ENCODE data around the gene TENM4.

TENM4 gene

DNA sequence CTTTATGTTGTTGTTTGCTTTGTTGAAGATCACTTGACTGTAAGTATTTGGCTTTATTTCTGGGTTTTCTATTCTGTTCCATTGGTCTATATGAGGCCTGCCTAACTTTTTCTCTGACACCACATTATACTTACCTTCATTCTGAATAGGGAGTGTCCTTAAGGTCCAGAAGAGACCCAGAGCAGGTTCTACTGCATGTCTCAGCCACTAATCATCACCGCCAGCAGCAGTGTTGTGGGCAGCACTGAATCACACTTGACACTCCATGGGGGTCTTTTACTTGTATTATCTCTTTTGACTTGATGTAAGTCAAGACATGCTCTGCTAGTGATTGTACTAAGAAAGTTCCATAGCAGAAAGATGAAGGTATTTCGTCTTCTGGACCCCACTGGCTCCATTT, 274.9 kb downstream of the TENM4 start:
- DNase-seq = no peak

DNA sequence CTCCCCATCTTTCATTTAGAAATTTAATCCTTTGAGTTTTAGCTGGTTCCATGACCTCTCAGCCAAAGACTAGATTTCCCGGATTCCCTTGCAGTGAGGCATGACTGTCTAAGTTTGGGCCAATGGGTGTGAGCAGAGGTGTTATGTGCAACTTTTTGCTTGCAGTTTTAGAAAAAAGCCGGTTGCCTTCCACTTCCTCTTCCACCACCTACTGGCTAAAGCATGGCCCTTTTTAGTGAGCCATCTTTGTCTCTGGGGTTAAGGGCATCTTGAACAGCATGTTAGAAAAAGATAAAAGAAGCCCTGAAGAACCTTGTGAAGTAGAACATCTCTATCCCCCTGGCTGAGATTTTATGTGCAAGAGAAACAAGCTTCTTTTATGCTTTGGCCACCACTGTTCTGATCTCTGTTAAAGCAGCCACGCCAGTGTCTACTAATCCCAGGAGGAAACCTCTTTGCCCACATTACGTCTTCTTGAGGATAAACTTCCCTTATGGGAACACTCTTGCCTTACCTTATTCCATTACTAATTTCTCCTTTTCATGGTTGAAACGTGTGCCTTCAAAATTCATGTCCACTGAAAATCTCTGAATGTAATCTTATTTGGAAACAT, 279.9 kb downstream of the TENM4 start:
- no peak for DNase-seq

DNA sequence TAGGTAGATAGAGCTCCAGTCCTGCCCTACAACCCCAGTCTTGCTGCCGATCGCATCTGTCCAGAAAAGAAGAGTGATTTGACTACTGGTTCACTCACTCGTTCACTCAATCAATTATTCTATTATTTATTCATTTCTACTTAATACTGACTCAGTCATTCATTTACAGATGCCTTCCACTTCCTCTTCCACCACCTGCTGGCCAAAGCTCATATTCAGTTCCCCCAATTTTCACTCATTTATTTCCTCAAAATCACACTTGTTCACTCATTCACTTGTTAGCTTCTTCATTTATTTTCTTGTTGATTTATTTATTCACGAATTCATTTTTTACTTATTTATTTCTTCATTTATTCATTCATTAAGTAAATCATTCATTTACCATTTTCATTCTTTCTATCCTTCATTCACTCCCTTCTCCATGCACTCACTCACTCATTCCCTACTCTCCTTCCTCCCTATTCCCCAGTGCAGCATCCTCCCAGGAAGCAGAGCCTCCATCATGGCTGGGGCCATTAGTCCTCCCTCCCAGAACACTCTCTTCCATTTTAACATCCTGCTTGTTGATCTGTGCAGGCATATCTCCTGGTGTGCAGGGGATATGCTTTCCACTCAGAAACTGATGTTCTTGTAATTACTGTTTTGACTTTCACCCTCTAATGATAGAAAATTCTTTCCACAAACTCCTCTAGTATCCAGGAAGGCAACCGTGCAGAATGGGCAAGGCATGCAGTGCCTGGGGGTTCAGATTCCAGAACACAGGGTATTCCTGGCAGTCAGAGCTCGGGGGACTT, 281.0 kb downstream of the TENM4 start:
- DNase-seq = no peak

DNA sequence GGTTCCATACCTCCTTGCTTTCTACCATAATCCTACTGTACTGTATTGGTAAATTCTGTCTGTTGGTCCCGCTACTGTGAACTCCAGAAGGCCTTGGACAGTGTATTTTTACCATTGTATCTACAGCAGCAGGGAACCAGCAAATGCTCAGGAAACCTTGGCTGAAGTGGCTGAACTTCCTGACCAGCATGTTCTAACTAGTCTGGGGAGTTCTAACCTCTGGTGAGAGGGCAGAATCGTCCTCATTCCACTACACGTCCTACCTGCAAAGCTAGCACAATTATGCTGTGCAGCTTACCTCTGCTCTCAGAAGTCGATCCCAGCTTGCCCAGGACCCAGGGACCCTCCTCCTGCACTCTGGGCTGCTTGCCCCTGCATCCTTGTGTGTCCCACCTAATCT, 283.1 kb downstream of the TENM4 start:
- no peak for DNase-seq

DNA sequence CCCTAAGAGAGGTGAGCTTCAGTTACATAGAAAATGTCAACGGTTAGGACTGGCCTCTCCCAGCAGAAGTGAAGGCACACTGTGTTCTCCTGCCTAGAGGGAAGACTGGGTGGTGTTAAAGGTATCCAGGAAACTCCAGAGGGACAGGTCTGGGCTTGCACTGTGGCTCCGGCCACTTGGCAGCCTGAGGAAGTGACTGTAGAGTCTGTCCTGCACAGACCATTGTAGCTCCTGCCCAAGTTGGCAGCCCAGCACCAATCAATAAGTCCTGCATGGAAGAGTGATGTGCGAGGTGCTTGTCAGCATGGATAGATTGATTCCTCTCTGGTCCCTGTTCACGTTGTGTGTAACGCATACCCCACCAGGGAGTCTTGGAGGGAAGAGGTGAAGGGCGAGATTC, 284.8 kb downstream of the TENM4 start:
- no peak for DNase-seq

DNA sequence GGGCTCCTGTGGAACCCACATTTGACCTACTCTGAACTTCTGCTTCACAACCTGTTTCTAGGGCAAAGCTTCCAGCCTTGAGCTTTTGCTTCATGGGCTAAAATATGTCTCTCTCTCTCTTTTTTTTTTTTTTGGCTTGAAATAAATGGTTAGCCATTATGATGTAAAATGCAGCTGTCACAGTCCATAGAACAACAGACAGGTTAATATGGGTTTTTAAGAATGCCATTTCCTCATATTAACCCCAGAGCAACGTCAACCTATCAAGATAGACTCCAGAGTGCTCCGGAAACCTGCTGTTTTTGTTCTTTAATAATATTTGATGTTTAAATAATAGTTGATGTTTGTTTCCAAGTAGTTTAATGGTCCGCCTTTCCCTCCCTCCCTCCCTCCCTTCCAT, 285.6 kb downstream of the TENM4 start:
- no peak for DNase-seq

DNA sequence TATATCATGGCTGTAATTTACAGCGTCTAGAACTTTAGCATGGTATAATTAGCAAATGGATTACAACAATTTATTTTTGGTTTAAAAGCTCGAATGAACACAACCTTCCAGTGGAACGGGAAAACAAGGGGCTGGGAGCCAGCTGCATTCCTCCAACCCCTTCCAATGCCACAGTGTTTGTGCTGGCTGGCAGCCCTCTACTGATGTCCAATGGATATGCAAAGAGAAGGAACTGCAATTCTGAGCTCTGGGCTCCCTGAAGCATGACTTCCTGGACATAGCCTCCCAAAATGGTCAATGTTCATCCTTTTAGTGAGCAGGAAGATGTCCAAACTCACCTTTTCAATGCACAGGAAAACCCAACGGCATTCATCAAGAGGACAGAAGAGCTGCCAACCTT, 288.3 kb downstream of the TENM4 start:
- no peak for DNase-seq

DNA sequence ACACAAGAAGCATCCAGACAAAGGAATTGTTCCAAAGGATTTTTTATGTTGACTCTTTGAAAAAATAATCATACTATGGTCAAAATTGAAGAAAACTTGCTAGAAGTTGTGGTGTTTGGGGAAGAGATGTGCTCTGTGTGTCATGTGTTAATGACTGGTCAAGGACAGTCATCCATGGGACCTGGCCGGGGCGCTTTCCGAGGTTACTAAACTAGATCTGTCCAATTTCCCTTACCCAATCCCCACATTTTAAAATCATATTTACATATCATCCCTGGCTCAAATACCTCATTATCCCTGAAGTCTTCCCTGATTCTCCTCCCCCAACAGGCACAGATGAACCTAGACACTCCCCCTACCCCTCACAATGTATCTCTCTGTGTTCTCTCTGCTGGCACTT, 289.4 kb downstream of the TENM4 start:
- DNase-seq = no peak

DNA sequence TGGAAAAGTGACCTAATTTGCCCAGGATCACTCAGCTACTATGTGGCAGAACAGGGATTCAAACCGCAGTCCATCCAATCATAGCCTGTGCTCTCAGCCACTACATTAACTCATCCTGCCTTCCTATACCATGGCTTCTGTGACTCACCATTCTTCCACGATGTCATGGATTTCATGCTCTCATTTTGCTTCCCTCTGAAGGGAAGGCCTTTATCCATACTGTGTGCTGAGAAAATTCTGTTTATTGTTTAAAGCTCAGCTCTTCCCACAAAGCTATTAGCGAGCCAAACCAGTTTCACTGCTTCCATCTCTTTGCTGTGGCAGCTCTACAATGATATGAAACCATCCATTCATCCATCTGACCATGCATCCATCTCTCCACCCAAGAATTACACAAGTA, 289.9 kb downstream of the TENM4 start:
- DNase-seq = no peak

DNA sequence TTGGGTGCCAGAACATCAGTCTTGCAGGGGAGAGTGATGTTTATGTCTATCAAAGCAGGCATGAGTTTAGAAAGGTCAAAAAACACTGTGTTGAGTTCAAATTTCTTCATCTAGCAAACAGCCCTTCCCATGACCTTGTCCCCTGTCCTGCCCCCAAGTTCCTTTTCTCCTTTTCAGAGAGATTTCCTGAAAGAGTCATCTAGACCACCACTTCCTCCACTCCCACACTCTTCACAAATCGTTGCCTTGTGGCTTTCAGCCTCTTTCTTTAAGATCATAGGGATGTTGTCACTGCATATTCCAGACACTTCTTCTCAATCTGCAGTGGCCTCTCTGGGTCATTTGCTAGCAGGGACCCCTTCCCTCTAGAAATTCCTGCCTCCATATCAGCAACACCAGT, 290.5 kb downstream of the TENM4 start:
- DNase-seq = no peak

DNA sequence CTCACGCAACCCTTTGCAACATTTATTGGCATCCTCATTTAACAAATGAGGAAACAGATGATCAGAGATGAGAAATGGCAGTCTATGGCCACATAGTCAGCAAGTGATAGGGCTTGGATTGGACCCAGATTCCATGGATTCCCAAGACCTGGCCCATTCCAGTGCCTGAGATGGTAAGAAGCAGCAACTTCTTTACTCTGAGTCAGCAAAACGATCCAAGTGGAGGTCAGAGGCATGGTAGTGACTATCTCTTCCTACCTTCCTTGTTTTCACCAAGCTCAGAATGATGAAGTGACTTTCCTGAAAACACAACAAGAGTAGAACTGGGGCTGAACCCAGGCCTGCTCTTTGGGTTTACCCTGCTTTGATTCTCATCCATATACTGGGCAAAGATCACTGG, 293.1 kb downstream of the TENM4 start:
- DNase-seq = no peak

DNA sequence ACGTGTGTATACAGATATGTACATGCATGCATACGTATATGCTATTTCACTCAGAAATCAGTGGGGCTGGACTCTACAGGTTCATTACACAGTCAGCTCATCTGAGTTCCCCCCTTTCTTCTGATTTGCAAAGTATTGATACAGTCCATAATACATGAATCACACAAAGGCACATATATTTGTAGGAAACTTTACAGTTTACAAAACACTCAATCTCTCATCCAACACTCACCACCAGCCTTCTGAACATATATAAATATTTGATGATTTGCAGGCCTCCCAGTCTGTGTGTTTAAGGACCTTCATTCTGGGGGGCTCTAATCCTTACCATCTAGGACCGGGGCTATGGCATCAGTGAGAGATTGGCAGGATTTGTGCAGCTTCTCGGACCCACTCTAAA, 293.8 kb downstream of the TENM4 start:
- DNase-seq = no peak

DNA sequence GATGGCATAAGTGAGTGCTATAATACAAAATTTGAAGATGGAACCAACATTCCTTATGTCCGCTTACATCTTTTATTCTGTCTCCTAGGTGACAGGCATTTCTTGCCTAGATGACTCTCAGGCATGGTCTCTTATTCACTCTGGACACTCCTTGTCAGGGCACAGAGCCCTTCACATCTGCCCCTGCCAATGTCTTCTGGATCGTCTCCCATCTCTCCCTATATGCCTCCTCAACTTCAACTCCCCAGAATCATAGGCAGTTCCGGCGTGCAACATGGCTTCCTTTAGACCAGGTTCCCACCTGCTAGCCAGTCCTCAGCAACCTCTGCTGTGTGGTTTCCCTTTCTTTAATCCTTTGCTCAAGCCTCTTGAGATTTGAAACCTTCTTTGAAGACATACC, 300.9 kb downstream of the TENM4 start:
- DNase-seq = peak; percentile 12

DNA sequence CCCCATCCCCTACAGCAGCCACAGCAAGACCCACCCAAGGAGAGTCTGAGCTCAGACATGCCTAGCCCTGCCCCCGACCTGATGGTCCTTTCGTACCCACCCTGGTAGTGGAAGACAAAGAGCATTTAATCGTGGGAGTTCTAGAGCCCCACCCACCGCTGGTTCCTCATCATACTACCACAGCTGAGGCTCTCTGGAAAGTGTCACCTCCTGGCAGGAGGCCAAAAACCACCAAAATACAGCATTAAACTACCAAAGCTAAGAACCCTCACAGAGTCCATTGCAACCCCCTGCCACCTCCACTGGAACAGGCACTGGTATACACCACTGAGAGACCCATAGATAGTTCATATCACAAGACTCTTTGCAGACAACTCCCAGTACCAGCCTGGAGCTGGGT, 311.1 kb downstream of the TENM4 start:
- DNase-seq = no peak

DNA sequence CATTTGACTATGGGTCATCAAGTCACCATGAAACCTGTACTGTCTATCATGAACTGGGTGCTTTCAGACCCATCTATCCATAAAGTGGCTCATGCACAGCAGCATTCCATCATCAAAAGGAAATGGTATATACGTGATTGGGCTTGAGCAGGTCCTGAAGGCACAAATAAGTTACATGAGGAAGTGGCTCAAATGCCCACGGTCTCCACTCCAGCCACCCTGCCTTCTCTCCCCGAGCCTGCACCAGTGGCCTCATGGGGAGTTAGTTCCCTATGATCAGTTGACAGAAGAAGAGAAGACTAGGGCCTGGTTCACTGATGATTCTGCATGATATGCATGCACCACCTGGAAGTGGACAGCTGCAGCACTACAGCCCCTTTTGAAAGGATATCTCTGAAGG, 312.5 kb downstream of the TENM4 start:
- DNase-seq = no peak

DNA sequence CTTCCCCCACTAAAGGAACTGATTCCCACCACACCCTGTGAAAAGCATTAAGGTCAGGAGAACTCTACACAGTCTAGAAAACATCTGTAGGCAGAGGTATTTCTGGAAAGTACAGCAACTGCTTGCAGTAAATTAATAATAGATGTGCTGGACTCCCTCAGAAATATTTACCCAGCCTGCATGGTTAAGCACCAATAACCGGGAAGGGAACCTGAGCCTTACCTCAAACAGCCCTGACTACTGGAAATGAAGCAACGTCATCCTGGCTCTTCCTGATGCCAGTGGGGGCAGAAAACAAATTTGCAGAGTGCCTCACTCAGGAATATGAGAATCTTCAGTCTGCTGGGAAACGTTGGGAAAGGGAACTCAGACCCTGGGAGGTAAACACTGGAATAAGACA, 318.1 kb downstream of the TENM4 start:
- DNase-seq = no peak

DNA sequence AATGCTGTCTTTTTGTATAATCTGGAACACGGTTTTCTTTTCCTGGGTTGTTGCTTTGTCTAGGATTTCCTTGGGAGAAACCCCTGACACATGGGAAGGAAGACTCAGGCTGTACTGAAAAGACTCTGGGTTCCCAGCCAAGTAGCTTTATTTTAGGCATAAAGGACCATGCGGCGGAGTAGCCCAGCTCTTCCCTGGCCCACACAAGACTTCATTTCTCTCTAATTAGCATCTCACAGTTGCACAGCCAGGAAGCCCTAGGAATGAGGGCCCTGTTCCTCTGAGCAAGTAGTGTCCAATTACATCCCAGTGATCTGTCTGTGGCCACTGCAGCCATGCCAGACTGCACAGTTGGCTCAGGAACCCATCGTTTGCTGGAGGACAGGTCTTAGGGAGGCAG, 319.5 kb downstream of the TENM4 start:
- no peak for DNase-seq

DNA sequence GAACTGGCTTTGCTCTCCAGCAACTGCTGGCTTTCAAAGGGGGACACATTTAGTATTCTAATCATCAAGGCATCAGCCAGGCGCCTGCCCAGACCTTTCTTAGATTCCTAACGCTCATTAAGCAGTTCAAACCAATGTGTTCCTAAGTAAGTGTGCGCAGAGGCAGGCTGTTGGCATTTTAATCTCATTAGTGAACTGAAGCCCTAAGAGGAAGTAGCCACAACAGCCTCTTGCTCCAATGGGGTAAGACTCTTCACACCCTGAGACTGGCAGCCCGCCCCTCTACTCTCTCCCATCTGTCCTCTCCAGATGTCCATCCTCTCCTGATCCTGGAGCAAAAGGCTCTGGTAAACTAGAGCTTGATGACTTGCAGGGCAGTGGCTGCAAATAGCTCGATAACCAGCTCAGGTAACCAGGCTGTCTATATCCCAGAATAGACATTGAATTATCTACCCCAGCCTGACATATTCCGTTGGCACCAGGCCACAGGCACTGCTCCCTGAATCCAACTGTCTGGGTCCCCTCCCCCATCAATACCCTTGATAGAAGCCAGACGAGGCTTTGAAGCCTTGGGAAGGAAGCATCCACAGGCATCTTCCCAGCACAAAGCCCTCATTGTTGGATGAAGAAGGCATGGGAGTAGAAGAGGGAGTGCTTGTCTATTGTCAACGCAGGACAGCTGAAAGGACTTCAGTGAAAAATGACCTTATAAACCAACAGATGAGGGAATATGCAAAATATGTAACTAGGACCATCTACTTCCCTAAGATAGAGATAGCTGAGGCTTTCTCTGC, 321.1 kb downstream of the TENM4 start:
- DNase-seq = no peak

DNA sequence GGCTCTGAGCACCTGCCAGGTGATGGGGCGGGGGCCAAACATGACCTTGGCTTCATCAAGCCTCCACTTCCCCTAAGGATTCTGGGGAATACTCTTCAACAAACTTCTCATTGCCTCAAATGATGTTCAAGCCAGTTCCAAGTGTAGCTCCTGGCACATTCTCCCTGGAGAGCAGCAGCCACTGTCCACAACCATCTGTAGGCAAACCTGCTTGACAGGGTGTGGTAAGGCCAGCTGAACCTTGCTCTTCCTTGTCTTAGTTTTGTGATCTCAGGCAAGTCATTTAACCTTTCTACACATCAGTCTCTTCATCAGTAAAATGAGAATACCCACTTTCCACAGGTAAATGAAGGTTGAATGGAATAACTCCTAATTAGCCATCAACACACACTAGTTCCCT, 323.3 kb downstream of the TENM4 start:
- no peak for DNase-seq

DNA sequence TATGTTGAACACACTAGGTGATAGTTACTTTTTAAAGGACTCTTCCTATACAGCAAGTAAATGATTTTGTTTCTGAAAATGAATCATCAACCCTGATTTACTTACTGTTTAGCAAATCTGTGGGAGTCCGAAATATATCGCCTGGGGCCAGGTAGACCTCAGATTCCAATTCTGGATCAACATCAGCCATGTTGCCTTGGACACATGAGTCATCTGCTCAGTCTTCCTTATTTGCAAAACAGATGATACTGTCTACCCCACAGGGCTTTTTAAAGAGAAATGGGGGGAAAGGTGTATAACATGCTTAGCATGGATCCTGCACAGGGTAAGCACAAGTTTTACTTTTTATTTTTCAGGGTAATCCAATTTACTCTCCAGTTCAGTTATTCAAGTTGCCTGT, 324.2 kb downstream of the TENM4 start:
- no peak for DNase-seq

DNA sequence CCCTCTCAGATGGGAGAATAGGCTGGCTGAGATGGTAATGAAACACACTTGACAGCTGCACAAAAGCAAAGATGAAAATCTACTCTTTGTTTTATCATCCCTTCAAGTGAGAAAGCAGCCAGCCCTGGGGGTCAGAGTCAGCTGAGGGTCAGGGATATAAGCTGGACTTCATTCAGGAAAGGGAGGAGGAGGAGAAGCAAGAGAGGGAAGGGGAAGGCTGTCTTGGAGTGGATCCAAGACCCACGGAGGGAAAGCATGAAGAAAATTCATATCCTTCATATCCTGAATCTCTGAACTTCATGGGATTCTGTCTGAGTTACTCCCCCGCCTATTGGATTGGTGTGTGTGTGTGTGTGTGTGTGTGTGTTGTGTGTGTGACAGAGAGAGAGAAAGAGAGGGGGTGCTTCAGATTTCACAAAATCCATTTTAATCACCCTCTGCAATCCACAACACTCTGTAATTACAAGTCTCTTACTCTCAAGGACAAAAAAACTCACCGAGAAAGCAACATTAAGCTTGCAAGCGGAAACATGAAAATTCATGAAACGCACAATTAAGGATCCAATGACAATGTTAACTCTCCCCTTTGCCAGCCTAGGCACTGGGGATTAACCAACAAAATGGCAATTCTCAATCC, 327.7 kb downstream of the TENM4 start:
- no peak for DNase-seq

DNA sequence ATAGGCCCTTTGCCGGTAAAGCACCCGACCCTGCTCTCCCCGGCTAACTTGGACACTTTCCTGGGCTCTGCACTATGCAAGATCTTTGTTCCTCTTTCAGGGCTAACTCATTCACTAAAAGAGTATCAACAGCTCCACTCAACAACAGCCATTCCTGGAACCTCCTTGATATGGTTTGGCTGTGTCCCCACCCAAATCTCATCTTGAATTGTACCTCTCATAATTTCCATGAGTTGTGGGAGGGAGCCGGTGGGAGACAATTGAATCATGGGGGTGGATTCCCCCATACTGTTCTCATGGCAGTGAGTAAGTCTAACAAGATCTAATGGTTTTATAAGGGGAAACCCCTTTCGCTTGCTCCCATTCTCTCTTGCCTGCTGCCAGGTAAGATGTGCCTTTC, 330.0 kb downstream of the TENM4 start:
- no peak for DNase-seq

DNA sequence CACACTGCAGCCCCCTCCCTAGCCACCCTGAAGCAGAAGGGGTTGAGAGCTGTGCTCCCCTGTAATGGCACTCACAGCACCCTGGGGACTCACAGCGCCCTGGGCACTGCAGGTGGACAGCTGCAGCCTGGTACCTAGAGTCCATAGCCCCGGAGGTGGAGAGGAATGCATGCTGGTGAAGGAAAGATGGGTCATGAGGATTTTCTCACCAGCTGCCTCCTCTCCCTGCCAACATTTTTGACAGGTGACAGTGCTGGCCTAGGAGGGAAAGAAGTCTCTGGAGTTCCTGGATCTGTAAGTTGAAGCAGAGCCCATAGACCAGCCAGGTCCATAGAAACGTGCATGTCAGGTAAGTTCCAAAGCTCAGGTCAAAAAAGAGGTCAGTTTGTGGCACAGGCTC, 330.5 kb downstream of the TENM4 start:
- DNase-seq = no peak

DNA sequence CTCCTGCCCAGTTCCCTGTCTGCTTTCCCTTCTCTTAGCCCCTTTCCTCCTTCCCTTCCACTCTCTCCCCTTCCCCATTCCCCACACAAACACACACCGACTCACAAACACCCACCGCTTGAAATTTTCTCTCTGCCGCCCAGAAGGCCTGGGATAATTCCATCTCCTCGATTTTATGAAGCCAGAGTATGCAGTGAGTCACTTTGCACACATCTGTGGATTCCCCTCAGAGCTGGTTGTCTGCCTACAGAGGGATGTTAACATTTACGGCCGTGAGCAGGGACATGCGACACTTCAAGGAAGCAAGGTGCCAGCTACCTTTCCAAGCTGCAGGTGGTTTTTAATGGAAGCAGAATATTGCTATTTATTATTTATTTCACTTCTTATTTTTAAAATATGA, 332.0 kb downstream of the TENM4 start:
- DNase-seq = no peak

Measured in stimulated activated CD4-positive, alpha-beta T cell treated with anti-CD3 and anti-CD28 coated beads, Interleukin-15, amount 100 ng/mL, for 24 hours (primary cell).